Measurements from ENCODE around the gene METTL25. TPM values are rescaled to one million over a fixed set of nuclear protein-coding genes. Genes with fewer than 3 reads are reported as not detected.

The METTL25 gene
- total RNA-seq, 1 donor from 2014 or later: 8.0 TPM

GRCh38 chr12:82426586-82426985, 68.3 kb downstream of the METTL25 start:
- Mint-ChIP-seq H3K9me3 (no peaks in the 10 kb centered on the region), H3K27ac (ENCODE audit: unreplicated experiment) (no peak overlapping the region), H3K36me3 (ENCODE audit: low read depth) (peaks cover 1% of the 10 kb centered on the region), H3K27me3 (ENCODE audit: low read depth) (no peaks in the 10 kb centered on the region), H3K4me1 (no peaks in the 10 kb centered on the region), H3K4me3 (no peak overlapping the region)
- DNase-seq (ENCODE audit: low read depth, low spot score): no peak
- TF ChIP-seq CTCF (conservative IDR thresholded peaks at IDR 0.05): no peak

- Mint-ChIP-seq H3K4me3 (no peak overlapping the region), H3K9me3 (no peaks in the 10 kb centered on the region), H3K27ac (ENCODE audit: unreplicated experiment) (no peak overlapping the region), H3K4me1 (no peaks in the 10 kb centered on the region), H3K27me3 (ENCODE audit: low read depth) (no peaks in the 10 kb centered on the region), H3K36me3 (ENCODE audit: low read depth) (no peaks in the 10 kb centered on the region)
- no peak for TF ChIP-seq CTCF (conservative IDR thresholded peaks at IDR 0.05)
- no peak for DNase-seq (ENCODE audit: low read depth, low spot score)
Measured at GRCh38 chr12:82430541-82431145, 72.3 kb downstream of the METTL25 start.

- Mint-ChIP-seq H3K27ac (ENCODE audit: unreplicated experiment) (no peak overlapping the region), H3K4me1 (no peaks in the 10 kb centered on the region), H3K36me3 (ENCODE audit: low read depth) (no peaks in the 10 kb centered on the region), H3K27me3 (ENCODE audit: low read depth) (no peaks in the 10 kb centered on the region), H3K4me3 (no peak overlapping the region), H3K9me3 (no peaks in the 10 kb centered on the region)
- DNase-seq (ENCODE audit: low read depth, low spot score): no peak
- no peak for TF ChIP-seq CTCF (conservative IDR thresholded peaks at IDR 0.05)
Measured at GRCh38 chr12:82434392-82434911, 76.1 kb downstream of the METTL25 start.

DNA sequence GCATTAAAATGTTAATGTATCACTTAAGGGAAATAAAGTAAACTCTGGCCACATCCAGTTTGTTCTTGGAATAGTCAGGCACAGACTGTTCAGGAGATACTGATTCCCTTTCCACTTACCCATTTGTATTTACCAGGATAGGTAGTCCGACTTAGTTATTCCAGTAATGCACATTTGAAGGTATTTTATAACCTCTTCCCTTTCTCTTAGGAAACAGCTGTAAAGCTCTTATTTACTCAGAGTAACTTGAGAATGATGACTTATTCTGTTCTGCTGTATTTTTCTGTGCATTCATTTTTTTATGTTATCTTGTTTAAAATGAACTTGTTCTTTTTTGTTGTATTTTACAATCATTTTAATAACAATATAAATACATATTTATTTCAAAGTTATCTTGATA, 78.0 kb downstream of the METTL25 start:
- Mint-ChIP-seq H3K4me1 (no peaks in the 10 kb centered on the region), H3K27ac (ENCODE audit: unreplicated experiment) (no peak overlapping the region), H3K36me3 (ENCODE audit: low read depth) (peaks cover 4% of the 10 kb centered on the region), H3K4me3 (no peak overlapping the region), H3K27me3 (ENCODE audit: low read depth) (no peaks in the 10 kb centered on the region), H3K9me3 (no peaks in the 10 kb centered on the region)
- no peak for DNase-seq (ENCODE audit: low read depth, low spot score)
- TF ChIP-seq CTCF (conservative IDR thresholded peaks at IDR 0.05): no peak

GRCh38 chr12:82437744-82438143, 79.4 kb downstream of the METTL25 start:
- Mint-ChIP-seq H3K4me1 (no peaks in the 10 kb centered on the region), H3K9me3 (peaks cover under 1% of the 10 kb centered on the region), H3K27ac (ENCODE audit: unreplicated experiment) (no peak overlapping the region), H3K4me3 (no peak overlapping the region), H3K27me3 (ENCODE audit: low read depth) (no peaks in the 10 kb centered on the region), H3K36me3 (ENCODE audit: low read depth) (peaks cover 5% of the 10 kb centered on the region)
- DNase-seq (ENCODE audit: low read depth, low spot score): no peak
- no peak for TF ChIP-seq CTCF (conservative IDR thresholded peaks at IDR 0.05)
